Medulla oblongata (tissue), 1 donor: ENCODE measurements around the gene ANXA6.

ENCODE experiments used
- DNase-seq: peaks from one replicate; pipeline ENCODE4 v3.0.0-alpha.2; 2015; ENCODE audit errors: extremely low spot score

The ANXA6 gene

DNA sequence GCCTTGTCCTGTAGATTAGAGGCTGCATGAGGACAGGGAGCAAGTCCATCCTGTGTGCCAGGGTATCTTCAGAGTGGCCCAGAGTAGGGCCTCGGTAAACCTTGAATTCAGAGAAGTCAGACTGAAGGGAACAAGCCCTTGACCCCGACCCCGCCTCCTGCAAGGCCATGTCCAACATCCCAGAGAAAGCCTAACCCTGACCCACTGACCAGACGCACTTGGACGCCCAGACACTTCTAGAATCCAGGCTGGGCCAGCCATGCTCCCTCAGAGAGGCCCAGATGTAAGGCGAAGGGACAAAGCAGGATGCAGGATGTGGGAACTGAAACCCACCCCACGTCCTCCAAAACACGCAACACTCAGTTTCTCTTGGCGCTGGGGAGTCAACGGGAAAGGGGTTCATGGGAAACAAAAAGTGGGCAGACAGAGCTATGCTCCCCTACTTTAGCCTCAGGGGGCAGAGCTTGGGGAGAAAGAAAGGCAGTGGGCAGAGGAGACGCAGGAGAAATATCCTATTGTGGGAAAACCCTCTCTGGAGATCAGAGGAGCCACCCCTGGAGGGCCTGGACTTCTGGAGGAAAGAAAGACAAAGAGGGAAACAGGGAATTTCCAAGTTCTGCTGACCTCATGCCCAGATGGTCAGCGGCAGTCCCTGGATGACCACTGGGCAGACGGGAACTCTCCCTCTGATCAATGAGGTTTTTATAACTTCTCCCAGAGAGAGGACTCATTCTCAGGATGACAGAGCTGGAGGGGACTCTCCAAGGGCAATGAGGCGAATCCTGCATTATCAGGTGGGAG lies 89.7 kb downstream of the ANXA6 start:
- no peak for DNase-seq

DNA sequence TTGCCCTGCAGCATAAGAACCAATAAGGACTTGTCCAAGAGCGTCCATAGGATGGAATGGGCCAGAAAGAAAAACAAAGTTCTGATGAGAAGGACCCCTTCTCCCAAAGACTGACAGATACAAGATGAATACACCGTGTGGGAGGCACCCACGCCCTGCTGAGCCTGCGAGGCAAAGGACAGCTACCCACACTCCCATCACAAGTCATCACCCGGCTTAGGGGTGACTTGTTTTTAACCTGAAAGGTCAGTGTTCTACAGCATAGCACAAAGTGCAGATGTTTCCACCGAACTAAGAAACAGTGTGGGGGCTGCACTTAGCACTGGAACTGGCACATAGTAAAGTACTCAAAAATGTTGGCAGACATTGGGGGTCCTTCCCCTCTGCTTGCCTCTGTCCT lies 90.7 kb downstream of the ANXA6 start:
- no peak for DNase-seq

DNA sequence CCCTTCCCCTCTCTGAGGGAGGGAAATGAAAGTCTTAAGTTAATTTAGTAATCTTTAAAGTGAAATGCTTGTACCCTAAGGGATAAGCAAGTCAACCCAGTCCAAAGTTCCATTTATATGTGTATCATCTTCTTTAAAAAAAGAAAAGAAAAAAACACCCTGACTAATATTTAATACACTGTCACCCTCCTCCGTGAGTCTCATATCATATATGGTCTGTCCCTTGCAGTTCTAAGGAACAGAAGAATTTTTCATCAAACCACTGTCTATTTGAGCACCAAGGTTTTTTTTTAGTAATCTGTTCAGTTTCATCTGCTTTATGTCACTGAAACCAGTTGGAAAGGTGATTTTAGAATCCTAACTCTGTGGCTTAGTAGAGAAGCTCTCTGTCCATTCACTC lies 92.0 kb downstream of the ANXA6 start:
- DNase-seq = no peak

DNA sequence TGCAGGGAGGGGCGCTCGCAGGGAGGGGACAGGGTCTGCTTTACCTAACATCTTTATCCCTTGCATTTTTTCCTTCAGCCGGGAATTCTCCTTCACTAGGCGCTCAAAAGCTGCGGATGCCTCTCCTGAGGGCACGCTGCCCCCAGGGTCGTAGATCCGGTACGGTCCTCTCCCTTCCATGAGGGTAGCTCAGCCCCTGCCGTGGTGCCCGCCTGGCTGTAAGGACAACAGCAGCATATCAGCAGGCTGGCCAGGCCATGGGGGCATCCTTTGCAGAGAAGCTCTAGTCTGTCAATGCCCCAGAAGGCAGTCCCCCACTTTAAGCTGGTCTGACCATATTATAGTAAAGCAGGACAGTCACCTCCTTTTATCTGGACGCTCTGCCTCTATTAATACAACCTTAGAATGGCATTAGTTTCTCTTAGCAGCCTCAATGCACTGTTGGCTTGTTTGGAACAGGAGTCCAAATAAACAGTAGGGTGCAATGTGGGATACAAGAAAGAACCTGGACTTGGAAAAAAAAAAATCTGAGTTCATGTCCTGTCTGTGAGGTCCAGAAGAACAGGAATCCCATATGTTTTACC lies 92.6 kb downstream of the ANXA6 start:
- no peak for DNase-seq

DNA sequence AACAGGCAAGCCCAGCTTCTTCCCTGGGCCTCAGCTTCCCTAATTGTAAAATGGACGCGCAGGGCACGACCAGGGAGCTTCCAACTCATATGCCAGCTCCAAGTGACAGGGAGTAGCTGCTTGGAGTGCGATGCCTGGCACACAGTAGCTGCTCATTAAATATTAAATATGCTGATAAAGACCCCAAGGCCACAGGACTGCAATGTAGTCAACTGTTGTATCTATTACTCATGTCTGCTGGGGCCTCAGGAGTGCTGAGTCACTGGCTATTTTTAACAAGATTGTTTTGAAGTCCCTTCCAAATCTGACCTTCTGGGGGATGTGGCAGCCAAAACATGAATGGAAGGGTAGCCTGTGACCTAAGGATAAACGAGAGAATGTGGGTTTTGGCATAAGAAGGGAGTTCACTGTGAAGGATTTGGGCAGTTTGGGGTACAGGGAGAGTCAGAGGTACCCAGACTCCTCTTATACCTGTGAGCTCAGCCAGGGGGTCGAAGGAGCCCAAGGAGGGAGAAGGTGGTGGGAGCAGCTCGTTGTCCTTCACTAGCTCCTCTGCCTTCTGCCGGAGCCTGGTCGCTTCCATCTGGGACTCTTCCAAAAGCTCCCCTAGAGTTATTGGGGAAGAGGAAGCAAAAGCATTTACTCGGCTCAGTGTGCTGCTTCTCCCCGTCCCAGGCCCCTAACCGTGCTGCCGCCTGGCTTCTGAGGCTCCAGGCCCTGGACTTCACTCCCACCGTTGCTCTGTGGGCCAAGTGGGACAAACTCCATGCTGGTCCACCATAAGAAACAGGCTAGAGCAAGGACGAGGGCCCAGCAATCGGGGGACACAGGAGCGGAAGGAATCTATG lies 94.2 kb downstream of the ANXA6 start:
- DNase-seq = no peak

DNA sequence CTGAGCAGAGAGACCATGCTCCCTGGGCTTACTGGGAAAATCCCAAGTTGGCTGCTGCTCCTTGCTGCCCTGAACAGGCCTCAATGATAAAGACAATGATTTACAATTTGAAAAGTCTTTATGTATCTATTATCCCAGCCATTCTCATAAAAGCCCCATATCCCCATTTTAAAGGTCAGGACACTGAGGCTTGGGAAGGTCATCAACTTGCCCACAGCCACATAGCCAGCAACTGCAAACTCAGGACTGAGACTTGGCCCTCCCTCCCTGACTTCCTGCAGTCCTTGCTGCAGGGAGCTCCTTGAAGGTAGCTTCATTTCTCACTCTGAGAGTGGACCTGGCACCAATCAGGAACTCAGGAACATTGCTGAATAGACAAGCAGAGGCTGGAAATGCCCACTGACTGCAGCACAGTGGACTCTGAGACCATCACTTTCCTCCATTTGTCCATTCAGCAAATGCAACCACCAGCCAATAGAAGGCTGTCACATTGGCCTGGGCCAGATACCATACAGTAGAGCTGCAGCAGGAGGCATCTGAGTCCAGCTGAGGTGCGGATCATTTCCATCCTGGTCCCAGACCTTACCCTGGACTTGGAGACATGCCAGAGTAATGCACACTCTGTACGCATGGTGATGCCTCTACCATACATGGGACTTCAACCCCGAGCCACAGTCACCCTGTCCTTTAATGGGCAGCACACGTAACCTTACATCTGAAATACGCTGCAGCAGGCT lies 95.0 kb downstream of the ANXA6 start:
- DNase-seq = no peak

DNA sequence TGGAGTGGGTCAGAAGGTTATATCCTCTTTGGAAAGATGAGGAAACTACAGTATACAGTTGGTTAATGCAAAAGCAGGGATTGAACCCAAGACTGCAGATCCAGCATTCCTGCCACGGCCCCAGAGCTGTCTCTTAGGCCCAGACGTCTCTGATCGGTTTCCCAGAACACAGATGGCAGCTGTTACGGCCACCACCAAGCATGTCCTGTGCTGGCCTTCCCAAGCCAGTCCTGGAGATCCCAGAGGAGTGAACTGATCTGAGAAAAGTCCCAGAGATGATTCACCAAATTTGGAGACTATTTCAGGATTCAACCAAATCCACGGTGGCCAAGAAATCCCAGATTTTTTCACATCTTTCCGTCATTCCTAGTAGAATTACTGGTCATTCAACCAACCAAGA lies 96.8 kb downstream of the ANXA6 start:
- no peak for DNase-seq

DNA sequence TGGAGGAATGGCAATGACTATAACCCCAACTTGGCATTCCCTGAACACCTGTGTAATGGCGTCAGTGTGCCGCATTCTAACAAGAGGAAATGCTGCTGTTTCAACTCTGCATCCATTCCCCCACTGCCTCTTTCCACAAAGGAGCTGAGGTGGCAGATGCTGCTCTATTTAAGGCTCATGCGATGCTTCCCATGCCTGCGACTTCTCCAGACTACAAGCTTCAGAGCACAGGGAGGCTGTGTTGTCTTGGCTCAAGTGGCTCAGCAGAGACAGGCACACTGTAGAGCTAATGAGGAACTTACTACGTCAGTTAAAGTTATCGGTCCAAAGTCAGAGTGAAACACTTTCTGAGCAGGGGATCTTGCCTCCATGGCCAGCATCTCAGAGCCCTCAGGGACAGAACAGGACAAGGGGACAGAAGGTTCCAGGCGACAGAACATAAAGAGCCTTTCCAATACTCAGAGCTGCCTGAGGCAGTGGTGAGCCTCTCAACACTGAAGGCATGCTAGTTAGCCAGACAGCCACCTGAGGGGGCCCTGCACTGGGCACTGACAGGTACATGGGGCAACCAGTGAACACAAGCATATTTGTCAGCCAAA lies 98.6 kb downstream of the ANXA6 start:
- no peak for DNase-seq

DNA sequence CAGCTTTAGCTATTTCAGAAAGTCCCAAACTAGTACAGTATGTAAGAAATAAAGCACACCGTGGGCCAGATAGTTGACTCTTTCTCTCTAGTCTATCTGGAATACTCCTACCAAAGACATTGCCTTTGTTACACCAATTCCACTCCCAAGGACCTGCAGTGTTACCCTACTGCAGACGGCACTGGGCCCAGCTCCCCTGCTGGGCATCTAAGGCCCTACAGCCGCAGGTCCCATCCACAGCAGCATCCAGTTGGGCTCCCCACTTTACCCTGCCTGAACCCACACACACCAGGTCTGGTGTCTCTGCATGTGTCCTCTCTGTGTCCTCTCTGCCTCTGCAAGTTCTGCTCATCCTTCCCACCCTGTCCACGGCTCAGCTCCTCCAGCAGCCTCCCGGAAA lies 99.3 kb downstream of the ANXA6 start:
- DNase-seq = no peak

DNA sequence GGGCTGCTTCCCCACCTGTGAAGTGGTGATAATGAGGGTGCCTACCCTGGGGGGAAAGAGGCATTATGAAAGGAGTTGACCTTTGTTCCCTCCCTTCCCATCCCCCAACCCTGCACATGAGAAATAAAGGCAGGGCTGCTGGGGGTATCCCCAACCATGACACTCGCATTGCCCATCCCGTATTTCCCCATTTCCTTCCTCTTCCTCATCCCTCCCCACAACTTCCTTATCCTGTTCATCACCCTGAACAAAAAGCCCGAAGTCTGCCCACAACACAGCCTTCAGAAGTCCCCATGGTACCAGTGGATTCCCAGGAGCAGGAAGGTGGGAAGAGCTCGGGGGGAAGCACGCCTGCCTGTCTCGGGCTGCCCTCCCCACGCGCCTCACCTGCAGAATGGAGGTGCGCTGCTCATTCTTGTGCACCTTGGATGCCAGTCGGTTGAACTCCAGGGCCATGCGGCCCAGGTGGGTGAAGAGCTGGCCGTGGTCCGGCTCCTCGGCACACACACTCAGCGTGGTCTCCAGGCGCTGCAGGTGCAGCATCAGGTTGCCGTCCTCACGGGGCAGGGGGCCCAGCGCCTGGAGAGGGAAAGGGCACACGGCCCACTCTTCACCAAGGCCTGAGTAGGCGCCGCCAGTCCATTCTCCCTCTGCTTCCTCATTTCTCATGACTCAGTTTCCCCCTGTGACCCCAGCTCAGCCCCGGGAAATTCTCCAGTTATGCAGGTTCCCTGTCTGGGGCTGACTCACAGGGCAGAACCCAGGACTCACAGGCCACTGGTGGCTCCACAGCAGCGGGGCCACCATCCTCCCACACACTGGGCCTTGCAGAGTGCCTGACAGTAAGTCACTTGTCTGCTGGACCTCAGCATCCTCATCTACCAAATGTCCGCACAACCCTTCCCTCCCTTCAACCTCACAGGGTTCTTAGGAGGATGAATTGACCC lies 100.9 kb downstream of the ANXA6 start:
- no peak for DNase-seq

DNA sequence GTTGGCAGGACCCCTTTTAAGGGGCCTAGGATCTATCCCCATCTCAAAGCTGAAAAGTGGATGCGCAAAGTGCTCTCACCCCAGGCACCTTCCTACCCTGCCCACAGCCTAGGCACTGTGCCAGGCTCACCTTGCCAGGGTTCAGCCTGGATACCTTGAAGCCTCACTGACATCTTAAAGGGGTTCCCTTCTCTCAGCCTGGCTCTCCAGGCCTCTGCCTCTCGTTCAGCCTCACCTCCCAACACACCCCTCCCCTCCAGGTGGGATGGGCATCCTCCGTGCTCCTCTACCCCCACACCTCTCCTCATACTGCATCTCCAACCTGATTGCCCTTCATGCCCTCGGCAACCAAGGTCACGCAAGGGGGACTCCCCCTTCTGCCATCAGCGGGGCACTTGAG lies 102.2 kb downstream of the ANXA6 start:
- no peak for DNase-seq

DNA sequence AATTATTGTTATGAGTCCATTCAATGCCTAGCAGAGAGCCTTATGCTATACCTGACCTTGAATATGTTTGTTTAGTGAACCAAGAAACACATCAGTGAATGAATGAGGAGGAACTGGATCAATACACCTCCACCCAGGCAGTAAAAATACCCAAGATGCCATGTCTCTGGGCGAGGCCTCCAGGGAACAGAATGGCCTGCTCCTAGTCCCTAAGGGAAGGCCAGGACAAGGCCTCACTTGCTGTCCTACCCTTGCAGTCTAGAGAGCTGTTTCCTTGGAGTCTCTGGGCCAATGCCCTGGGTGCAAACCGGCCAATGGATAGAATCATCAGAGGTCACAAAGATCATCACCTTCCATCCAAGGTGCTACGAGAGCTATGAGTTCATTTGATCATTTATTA lies 102.9 kb downstream of the ANXA6 start:
- DNase-seq = no peak

DNA sequence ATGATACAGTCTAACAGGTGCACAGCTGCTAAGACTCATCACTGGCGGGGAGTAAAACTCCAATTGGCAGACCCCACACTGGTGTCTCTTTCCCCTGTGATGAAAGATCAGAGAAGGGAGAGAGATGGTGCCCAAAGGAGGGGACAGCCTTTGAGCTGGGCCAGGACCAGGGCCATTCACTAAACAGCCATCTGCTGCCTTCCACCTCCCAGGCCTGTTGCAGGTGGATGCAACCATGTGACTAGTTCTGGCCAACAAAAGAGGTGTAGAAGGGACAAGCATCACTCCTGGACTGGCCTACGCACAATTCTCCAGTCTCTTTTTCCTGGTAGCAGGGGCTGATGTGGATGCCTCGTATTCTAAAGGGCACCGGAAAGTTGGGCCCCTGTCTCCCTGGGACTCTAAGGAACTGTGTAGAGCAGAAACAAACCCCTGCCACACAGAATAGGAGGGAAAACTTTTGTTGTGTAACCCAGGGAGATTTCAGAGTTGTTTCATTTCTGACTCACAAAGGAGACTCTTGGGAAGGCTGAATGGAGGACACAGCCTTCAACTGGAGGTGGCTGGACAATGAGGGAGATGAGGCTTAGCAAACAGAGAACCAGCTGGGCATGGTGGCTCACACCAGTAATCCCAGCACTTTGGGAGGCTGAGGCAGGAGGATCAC lies 103.7 kb downstream of the ANXA6 start:
- DNase-seq = no peak

DNA sequence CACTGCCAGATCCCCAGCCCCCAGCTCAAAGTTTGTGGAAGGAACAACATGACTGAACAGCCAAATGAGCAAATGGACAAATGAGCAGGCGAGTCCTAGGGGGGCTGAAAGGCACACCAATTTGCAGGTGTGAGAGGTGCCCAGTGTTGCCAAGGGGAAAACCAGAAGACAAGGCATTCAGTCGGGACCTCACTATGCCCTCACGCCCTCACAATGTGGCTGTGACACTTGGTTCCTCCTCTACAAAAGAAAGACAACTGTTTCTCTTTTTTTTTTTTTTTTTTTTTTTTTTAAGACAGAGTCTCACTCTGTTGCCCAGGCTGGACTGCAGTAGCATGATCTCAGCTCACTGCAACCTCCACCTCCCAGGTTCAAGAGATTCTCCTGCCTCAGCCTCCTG lies 104.7 kb downstream of the ANXA6 start:
- no peak for DNase-seq

DNA sequence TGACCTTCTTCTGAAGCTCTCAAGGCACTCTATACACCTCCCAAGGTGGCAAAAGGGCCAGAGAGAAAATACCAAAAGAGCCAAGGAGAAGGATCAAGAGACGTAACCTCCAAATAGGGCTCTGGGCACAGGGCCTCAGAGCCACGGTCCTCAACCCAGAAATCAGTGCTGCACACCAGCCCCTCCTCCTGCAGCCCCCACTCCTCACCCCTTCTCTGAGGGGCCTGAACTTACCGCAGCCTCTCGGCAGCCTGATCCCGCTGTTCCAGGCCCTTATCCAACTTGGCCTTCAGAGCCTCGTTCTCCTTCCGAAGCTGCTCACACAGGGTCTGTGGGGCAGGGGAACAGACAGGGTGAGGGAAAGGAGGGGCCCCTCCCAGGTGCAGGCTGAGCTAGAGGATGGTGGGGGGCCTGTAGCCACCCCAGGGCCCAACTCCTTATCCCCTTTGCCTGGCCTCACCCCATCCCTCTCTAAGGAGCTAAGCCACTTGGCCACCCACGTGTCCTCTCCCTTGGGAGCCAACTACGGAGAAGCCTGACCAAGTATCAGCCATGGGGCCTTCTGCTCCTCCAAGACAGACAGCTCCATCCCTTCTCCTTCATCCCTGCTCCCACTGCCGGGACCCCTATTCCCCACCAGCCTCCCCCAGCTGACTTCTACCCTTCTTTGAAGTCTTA lies 105.5 kb downstream of the ANXA6 start:
- DNase-seq = no peak

DNA sequence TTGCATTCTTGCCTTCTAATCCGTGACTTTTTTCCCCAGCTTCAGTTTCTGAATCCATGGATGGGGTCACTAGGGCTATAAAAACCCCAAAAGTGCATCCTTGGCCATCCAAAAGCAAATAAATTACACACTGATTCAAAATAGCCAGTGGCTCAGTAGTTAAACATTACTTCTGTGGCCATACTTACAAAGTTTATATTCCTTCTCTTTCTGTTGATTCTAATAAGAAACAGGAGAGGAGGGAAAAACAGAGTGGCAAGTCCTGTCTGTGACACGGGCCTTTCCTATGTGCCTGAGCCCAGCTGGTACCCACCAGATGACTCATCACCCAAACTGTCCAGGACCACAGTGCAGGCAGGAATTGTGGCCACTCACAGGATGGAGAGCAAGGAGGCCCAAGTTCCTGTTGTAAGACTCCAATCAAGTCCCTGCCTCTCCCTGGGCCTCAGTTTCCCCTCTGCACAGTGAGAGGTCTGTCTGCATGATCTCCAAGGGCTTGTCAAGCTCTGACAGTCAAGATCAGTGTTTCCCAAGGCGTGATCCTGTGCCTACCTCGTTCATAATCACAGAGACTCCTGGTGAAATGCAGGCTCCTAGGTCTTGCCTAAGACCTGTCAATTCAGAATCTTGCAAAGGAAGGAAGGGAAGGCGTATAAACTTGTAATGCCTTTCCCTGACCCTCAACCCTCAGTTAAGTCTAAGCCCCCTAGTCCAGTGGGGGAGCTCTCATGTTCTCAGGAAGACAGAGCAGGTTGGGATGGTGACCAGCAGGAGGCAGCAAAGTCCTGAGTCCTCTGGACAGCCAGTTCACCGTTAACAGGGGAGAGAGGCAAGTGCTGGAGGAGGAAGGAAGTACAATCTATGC lies 106.3 kb downstream of the ANXA6 start:
- DNase-seq = peak; percentile 87
